ENCODE measurements around the gene CD46. TPM values are rescaled to one million over a fixed set of nuclear protein-coding genes. Genes with fewer than 3 reads are reported as not detected.

The CD46 gene
- polyA plus RNA-seq, 1 donor from 2014 or later: 393 TPM

DNA sequence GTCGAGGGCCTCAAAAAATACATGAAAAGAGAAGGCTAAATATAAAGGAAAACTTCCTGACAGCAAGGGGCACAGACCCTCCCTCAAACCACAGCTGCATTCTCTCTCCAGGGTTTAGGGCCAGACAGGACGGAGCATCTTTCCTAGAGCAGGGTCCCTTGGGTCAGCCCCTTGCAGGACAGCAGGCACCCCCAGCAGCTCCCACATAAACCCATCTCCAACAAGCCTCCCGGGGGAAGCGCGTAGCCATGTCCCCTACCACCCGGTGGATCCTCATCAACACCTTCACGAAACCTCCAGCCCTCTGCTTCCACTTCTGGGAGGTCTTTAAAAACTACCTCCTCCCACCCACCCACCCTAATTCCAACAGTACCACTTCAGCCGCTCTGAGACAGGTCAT is 59.5 kb downstream of the CD46 start:
- no peaks in the 10 kb centered on the region for H3F3A ChIP-seq (ENCODE audit: insufficient read depth, low read length, poor library complexity, severe bottlenecking)
- H3K27me3 ChIP-seq (ENCODE audit: insufficient read depth, low read depth, low read length): no peaks in the 10 kb centered on the region
- no peaks in the 10 kb centered on the region for H3K9me2 ChIP-seq (ENCODE audit: insufficient read depth, low read length)
- no peak overlapping the region for H3K27ac ChIP-seq (ENCODE audit: low read length)
- no peaks in the 10 kb centered on the region for H3K79me2 ChIP-seq (replicated peaks; ENCODE audit: insufficient read depth, low read length)
- H3K36me3 ChIP-seq (ENCODE audit: insufficient read depth, low read length): no peaks in the 10 kb centered on the region
- H3K9ac ChIP-seq (ENCODE audit: low read length): no peak overlapping the region
- TF ChIP-seq TAF1 (IDR thresholded peaks at IDR 0.05; ENCODE audit: low read depth): no peak
- no peak for TF ChIP-seq RAD21 (conservative IDR thresholded peaks at IDR 0.05)
- TF ChIP-seq MXI1 (conservative IDR thresholded peaks at IDR 0.05; ENCODE audit: poor library complexity, severe bottlenecking): no peak
- no peaks in the 10 kb centered on the region for H4K20me1 ChIP-seq (ENCODE audit: insufficient read depth)
- no peak overlapping the region for H3K4me3 ChIP-seq (ENCODE audit: low read length)
- H2AFZ ChIP-seq (ENCODE audit: low read depth, low read length): no peak overlapping the region
- no peak overlapping the region for H3K4me2 ChIP-seq (ENCODE audit: low read length)
- no peaks in the 10 kb centered on the region for H3K9me3 ChIP-seq (ENCODE audit: low read length)

DNA sequence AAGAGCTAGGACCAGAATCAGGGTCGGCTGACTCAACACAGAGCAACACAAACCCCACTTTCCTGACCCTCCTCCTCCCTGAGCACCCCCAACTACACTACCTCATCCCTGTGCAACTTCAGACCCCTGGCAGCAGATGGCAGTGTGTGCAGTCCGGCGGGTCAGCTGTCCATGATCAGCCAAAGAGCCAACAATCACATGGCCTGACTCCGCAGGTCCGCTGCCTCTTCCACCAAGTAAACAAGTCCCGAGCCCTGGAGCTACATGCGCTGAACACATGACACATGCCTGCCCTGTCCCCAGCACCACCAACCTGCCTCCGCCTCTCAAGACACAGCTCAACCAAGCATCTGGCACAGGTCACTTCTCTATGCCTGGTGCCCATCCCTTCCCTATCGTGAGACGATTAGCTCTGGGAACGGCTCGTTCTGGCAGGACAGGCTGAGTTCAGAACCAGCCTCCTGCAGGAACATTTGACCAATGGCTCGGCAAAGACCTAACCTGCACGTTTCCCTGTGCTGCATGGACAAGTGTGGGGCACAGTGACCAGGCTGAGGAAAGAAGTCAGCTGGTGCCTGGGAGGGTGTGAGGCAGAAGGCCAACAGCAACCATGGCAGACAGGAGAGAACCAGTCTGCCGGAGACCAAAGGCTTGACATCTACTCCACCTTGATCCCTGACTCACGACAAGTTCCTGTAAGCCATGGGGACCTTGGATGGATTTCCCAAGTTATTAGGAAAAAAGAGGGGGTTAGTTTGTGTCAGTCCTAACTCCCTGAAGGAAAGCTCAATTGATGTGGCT is 60.3 kb downstream of the CD46 start:
- Histone ChIP-seq H3F3A (ENCODE audit: insufficient read depth, low read length, poor library complexity, severe bottlenecking) (no peaks in the 10 kb centered on the region), H3K36me3 (ENCODE audit: insufficient read depth, low read length) (no peaks in the 10 kb centered on the region), H3K9me3 (ENCODE audit: low read length) (no peaks in the 10 kb centered on the region), H2AFZ (ENCODE audit: low read depth, low read length) (no peak overlapping the region), H3K27ac (ENCODE audit: low read length) (no peak overlapping the region), H3K27me3 (ENCODE audit: insufficient read depth, low read depth, low read length) (no peaks in the 10 kb centered on the region), H3K9me2 (ENCODE audit: insufficient read depth, low read length) (no peaks in the 10 kb centered on the region), H4K20me1 (ENCODE audit: insufficient read depth) (no peaks in the 10 kb centered on the region), H3K4me3 (ENCODE audit: low read length) (no peak overlapping the region), H3K9ac (ENCODE audit: low read length) (no peak overlapping the region), H3K79me2 (replicated peaks; ENCODE audit: insufficient read depth, low read length) (no peaks in the 10 kb centered on the region), H3K4me2 (ENCODE audit: low read length) (no peak overlapping the region)
- TF ChIP-seq EZH2 (IDR thresholded peaks at IDR 0.05; ENCODE audit: borderline replicate concordance, insufficient read depth, low read length, poor library complexity, severe bottlenecking) (no peak), SMC3 (conservative IDR thresholded peaks at IDR 0.05; ENCODE audit: poor library complexity) (no peak), RAD21 (conservative IDR thresholded peaks at IDR 0.05) (no peak), MXI1 (conservative IDR thresholded peaks at IDR 0.05; ENCODE audit: poor library complexity, severe bottlenecking) (no peak), TAF1 (IDR thresholded peaks at IDR 0.05; ENCODE audit: low read depth) (no peak), POLR2AphosphoS5 (IDR thresholded peaks at IDR 0.05) (no peak), EP300 (conservative IDR thresholded peaks at IDR 0.05; ENCODE audit: poor library complexity, severe bottlenecking) (no peak)
- TF ChIP-seq, protein P1, sequence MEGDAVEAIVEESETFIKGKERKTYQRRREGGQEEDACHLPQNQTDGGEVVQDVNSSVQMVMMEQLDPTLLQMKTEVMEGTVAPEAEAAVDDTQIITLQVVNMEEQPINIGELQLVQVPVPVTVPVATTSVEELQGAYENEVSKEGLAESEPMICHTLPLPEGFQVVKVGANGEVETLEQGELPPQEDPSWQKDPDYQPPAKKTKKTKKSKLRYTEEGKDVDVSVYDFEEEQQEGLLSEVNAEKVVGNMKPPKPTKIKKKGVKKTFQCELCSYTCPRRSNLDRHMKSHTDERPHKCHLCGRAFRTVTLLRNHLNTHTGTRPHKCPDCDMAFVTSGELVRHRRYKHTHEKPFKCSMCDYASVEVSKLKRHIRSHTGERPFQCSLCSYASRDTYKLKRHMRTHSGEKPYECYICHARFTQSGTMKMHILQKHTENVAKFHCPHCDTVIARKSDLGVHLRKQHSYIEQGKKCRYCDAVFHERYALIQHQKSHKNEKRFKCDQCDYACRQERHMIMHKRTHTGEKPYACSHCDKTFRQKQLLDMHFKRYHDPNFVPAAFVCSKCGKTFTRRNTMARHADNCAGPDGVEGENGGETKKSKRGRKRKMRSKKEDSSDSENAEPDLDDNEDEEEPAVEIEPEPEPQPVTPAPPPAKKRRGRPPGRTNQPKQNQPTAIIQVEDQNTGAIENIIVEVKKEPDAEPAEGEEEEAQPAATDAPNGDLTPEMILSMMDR (IDR thresholded peaks at IDR 0.05; ENCODE audit: poor library complexity, severe bottlenecking): no peak
- TF ChIP-seq, protein P2, sequence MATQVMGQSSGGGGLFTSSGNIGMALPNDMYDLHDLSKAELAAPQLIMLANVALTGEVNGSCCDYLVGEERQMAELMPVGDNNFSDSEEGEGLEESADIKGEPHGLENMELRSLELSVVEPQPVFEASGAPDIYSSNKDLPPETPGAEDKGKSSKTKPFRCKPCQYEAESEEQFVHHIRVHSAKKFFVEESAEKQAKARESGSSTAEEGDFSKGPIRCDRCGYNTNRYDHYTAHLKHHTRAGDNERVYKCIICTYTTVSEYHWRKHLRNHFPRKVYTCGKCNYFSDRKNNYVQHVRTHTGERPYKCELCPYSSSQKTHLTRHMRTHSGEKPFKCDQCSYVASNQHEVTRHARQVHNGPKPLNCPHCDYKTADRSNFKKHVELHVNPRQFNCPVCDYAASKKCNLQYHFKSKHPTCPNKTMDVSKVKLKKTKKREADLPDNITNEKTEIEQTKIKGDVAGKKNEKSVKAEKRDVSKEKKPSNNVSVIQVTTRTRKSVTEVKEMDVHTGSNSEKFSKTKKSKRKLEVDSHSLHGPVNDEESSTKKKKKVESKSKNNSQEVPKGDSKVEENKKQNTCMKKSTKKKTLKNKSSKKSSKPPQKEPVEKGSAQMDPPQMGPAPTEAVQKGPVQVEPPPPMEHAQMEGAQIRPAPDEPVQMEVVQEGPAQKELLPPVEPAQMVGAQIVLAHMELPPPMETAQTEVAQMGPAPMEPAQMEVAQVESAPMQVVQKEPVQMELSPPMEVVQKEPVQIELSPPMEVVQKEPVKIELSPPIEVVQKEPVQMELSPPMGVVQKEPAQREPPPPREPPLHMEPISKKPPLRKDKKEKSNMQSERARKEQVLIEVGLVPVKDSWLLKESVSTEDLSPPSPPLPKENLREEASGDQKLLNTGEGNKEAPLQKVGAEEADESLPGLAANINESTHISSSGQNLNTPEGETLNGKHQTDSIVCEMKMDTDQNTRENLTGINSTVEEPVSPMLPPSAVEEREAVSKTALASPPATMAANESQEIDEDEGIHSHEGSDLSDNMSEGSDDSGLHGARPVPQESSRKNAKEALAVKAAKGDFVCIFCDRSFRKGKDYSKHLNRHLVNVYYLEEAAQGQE (IDR thresholded peaks at IDR 0.05; ENCODE audit: borderline replicate concordance): no peak

All from neural cell (in vitro differentiated cells).